ENCODE measurements around the gene SLC13A4.

Gene SLC13A4

GRCh38 chr7:135665042-135665441, 62.9 kb downstream of the SLC13A4 start:
- H3K27ac ChIP-seq (ENCODE audit: extremely low read depth, low read depth, low read length): no peak overlapping the region
- POLR2A ChIA-PET: interaction anchor here (1.1 kb wide), 1 partner anchor 144 kb away, joined by 3 read pairs; no protein-coding TSS in a partner anchor
- H3K4me3 ChIP-seq (ENCODE audit: low read depth, low read length): no peak overlapping the region
- no peaks in the 10 kb centered on the region for H3K4me1 ChIP-seq (ENCODE audit: control insufficient read depth, insufficient read depth, low read length)
- CTCF ChIA-PET: interaction anchor here (1.3 to 5.6 kb wide), 3 partner anchors 8 to 46 kb away, joined by 4 to 41 read pairs (median 12); no protein-coding TSS in a partner anchor
- H3K9me3 ChIP-seq (ENCODE audit: control insufficient read depth, insufficient read depth, low read depth, low read length): no peaks in the 10 kb centered on the region
- no peak for TF ChIP-seq ZIC2 (tag by site-specific recombination; IDR thresholded peaks at IDR 0.05)
- no peak for TF ChIP-seq EGR2 (tag by site-specific recombination; IDR thresholded peaks at IDR 0.05; ENCODE audit: low read depth)
- TF ChIP-seq ZNF274 (IDR thresholded peaks at IDR 0.05; ENCODE audit: low read length): no peak
- no peak for TF ChIP-seq ZNF274 (tag by site-specific recombination; IDR thresholded peaks at IDR 0.05; ENCODE audit: borderline replicate concordance)
- no peak for TF ChIP-seq ZNF324 (tag by site-specific recombination; IDR thresholded peaks at IDR 0.05)
- no peak for TF ChIP-seq ZNF830 (tag by site-specific recombination; IDR thresholded peaks at IDR 0.05; ENCODE audit: low read depth)
- TF ChIP-seq ZNF510 (tag by site-specific recombination; IDR thresholded peaks at IDR 0.05; ENCODE audit: insufficient replicate concordance): no peak
- TF ChIP-seq ZNF175 (tag by site-specific recombination; IDR thresholded peaks at IDR 0.05): no peak
- no peak for TF ChIP-seq ZNF155 (tag by site-specific recombination; IDR thresholded peaks at IDR 0.05)
- TF ChIP-seq ZNF292 (tag by site-specific recombination; IDR thresholded peaks at IDR 0.05; ENCODE audit: borderline replicate concordance, low read depth): no peak
- TF ChIP-seq ZNF140 (tag by site-specific recombination; IDR thresholded peaks at IDR 0.05): no peak
- TF ChIP-seq ZNF513 (tag by site-specific recombination; IDR thresholded peaks at IDR 0.05): no peak
- TF ChIP-seq, protein P1, sequence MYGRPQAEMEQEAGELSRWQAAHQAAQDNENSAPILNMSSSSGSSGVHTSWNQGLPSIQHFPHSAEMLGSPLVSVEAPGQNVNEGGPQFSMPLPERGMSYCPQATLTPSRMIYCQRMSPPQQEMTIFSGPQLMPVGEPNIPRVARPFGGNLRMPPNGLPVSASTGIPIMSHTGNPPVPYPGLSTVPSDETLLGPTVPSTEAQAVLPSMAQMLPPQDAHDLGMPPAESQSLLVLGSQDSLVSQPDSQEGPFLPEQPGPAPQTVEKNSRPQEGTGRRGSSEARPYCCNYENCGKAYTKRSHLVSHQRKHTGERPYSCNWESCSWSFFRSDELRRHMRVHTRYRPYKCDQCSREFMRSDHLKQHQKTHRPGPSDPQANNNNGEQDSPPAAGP (tag by site-specific recombination; IDR thresholded peaks at IDR 0.05): no peak
- no peak for TF ChIP-seq RBAK (tag by site-specific recombination; IDR thresholded peaks at IDR 0.05)
- TF ChIP-seq GLI2 (tag by site-specific recombination; IDR thresholded peaks at IDR 0.05; ENCODE audit: borderline replicate concordance, low read depth): no peak
- TF ChIP-seq SCRT2 (tag by site-specific recombination; IDR thresholded peaks at IDR 0.05): no peak
- TF ChIP-seq ZBTB10 (tag by site-specific recombination; IDR thresholded peaks at IDR 0.05): no peak
- TF ChIP-seq ZNF585B (tag by site-specific recombination; IDR thresholded peaks at IDR 0.05): no peak
- TF ChIP-seq KLF7 (tag by site-specific recombination; IDR thresholded peaks at IDR 0.05; ENCODE audit: borderline replicate concordance): no peak
- no peak for TF ChIP-seq ZNF677 (tag by site-specific recombination; IDR thresholded peaks at IDR 0.05)
- TF ChIP-seq ZNF121 (tag by site-specific recombination; IDR thresholded peaks at IDR 0.05): no peak
- H3K36me3 ChIP-seq (ENCODE audit: control insufficient read depth in 2 of 2, insufficient read depth in 1 of 2, low read length in 2 of 2): peaks cover 0 to 5% of the 10 kb centered on the region in 2 experiments; a peak in 1 of 3 replicates
